GM03348 (cell line): ENCODE data around the gene CAMTA1.

ENCODE experiments used
- DNase-seq: peaks from one replicate; pipeline ENCODE4 v3.0.0; 2012; ENCODE audit warnings: low spot score

CAMTA1 gene

GRCh38 chr1:6852136-6852890, 67.1 kb downstream of the CAMTA1 start:
- no peak for DNase-seq

GRCh38 chr1:6854166-6854565, 68.9 kb downstream of the CAMTA1 start:
- no peak for DNase-seq

- no peak for DNase-seq
Measured at GRCh38 chr1:6857831-6858230, 72.6 kb downstream of the CAMTA1 start.

GRCh38 chr1:6858596-6858995, 73.3 kb downstream of the CAMTA1 start:
- no peak for DNase-seq

- peak; percentile 86 for DNase-seq
Measured at GRCh38 chr1:6859415-6860343, 74.4 kb downstream of the CAMTA1 start.

GRCh38 chr1:6860401-6860800, 75.1 kb downstream of the CAMTA1 start:
- DNase-seq = no peak

GRCh38 chr1:6861075-6861724, 75.9 kb downstream of the CAMTA1 start:
- DNase-seq = no peak

- DNase-seq = no peak
Measured at GRCh38 chr1:6862906-6863305, 77.7 kb downstream of the CAMTA1 start.

- no peak for DNase-seq
Measured at GRCh38 chr1:6864166-6864565, 78.9 kb downstream of the CAMTA1 start.

- no peak for DNase-seq
Measured at GRCh38 chr1:6866825-6867224, 81.6 kb downstream of the CAMTA1 start.

GRCh38 chr1:6867321-6867720, 82.1 kb downstream of the CAMTA1 start:
- DNase-seq = no peak

GRCh38 chr1:6867729-6868659, 82.7 kb downstream of the CAMTA1 start:
- no peak for DNase-seq

- DNase-seq = no peak
Measured at GRCh38 chr1:6868660-6869380, 83.6 kb downstream of the CAMTA1 start.

- DNase-seq = no peak
Measured at GRCh38 chr1:6869545-6869944, 84.3 kb downstream of the CAMTA1 start.

GRCh38 chr1:6870086-6870485, 84.8 kb downstream of the CAMTA1 start:
- no peak for DNase-seq

- peak; percentile 31 for DNase-seq
Measured at GRCh38 chr1:6870571-6870970, 85.3 kb downstream of the CAMTA1 start.

- no peak for DNase-seq
Measured at GRCh38 chr1:6871300-6871972, 86.2 kb downstream of the CAMTA1 start.

- no peak for DNase-seq
Measured at GRCh38 chr1:6872573-6873261, 87.5 kb downstream of the CAMTA1 start.

GRCh38 chr1:6873298-6874015, 88.2 kb downstream of the CAMTA1 start:
- no peak for DNase-seq
